Epithelial cell of esophagus (primary cell): ENCODE measurements around the gene CEBPA.

Source experiments
- DNase-seq: peaks from one replicate; pipeline ENCODE4 v3.0.0; 2010; ENCODE audit warnings: low read depth
- H3K4me3 ChIP-seq: 2 replicates; pipeline ENCODE4 v1.5.1; 2011; ENCODE audit warnings: mild to moderate bottlenecking, low read length, control low read depth
- CTCF ChIP-seq: IDR thresholded peaks from 2 replicates; pipeline ENCODE4 v1.5.1; 2011; ENCODE audit warnings: low read depth, mild to moderate bottlenecking, low read length, control low read depth, inconsistent platforms; ENCODE audit not compliant: insufficient read depth; ENCODE audit errors: missing control alignments

Gene CEBPA

GRCh38 chr19:33304760-33305647, 2.7 kb upstream of the CEBPA start:
- no peak for DNase-seq
- peak; percentile 16 for TF ChIP-seq CTCF
- H3K4me3 ChIP-seq = no peak overlapping the region

- DNase-seq = no peak
- peak overlapping the region; percentile 64 for H3K4me3 ChIP-seq
- TF ChIP-seq CTCF = no peak
Observed at GRCh38 chr19:33304371-33304759, 2.0 kb upstream of the CEBPA start.

- TF ChIP-seq CTCF = no peak
- no peak for DNase-seq
- H3K4me3 ChIP-seq = peak overlapping the region; percentile 64
Observed at GRCh38 chr19:33303791-33304345, 1.5 kb upstream of the CEBPA start.

- peak overlapping the region; percentile 64 for H3K4me3 ChIP-seq
- peak; percentile 68 for DNase-seq
- TF ChIP-seq CTCF = no peak
Observed at GRCh38 chr19:33302974-33303790, 848 bp upstream of the CEBPA start.

GRCh38 chr19:33301900-33302174, 497 bp downstream of the CEBPA start:
- DNase-seq = no peak
- TF ChIP-seq CTCF = no peak
- H3K4me3 ChIP-seq = peak overlapping the region; percentile 68

- no peak for TF ChIP-seq CTCF
- peak overlapping the region; percentile 68 for H3K4me3 ChIP-seq
Observed at GRCh38 chr19:33301144-33301899, 1.0 kb downstream of the CEBPA start.

More at GRCh38 chr19:33301144-33301899, 1.0 kb downstream of the CEBPA start:
- no peak for DNase-seq
